ENCODE measurements around the gene ACOT7. TPM values are rescaled to one million over a fixed set of nuclear protein-coding genes. Genes with fewer than 3 reads are reported as not detected.

The ACOT7 gene
- total and polyA plus RNA-seq, 2 donors (not counting 1 experiment from before 2014, with no cell fraction given) = 4.2 to 4.6 TPM

DNA sequence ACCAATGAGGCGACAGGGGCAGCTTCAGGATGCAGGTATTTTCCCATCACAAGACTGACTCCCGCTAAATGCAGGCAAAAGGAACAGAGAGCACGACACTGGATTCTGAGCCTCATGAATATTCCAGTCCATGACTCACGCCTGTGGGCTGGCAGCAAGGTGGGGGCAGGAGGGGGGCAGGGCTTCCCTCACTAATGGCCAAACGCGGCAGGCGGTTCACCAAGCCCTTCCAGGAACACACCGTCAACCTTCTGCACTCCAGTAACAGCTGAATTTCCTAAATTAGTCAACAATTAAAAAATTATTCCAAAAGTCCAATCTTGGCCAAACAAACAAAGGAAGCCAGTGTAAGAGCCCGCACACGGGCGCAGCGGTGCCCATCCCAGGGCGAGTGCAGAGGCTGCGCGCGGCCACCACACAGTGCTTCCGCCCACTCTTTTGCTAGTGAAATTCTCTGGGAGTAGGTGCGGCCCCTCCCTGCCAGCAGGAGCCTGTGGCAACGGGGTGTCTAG lies 120.1 kb downstream of the ACOT7 start:
- Histone ChIP-seq H3K79me2 (ENCODE audit: control insufficient read depth, insufficient read depth, low read length) (no peaks in the 10 kb centered on the region), H3K4me3 (ENCODE audit: control extremely low read depth in 1 of 5, extremely low read depth in 1 of 5, insufficient read depth in 1 of 5, low read depth in 2 of 5, low read length in 4 of 5) (no peak overlapping the region), H2AFZ (ENCODE audit: insufficient read depth, low read depth, low read length, poor library complexity, severe bottlenecking) (no peak overlapping the region), H3K36me3 (replicated peaks in 1 of 2; ENCODE audit: control extremely low read depth in 1 of 2, control insufficient read depth in 1 of 2, extremely low read depth in 1 of 2, insufficient read depth in 2 of 2, low read length in 1 of 2) (no peaks in the 10 kb centered on the region), H3K27ac (ENCODE audit: low read length in 2 of 2) (no peak overlapping the region), H3K4me1 (ENCODE audit: control insufficient read depth in 2 of 2, insufficient read depth in 2 of 2, low read length in 2 of 2) (no peaks in the 10 kb centered on the region), H4K20me1 (ENCODE audit: control insufficient read depth, insufficient read depth, low read length, poor library complexity, severe bottlenecking) (no peaks in the 10 kb centered on the region), H3K9me3 (ENCODE audit: control extremely low read depth in 1 of 3, control insufficient read depth in 2 of 3, insufficient read depth in 1 of 3, low read length in 2 of 3) (no peaks in the 10 kb centered on the region), H3K9ac (ENCODE audit: low read length) (no peak overlapping the region), H3K4me2 (replicated peaks; ENCODE audit: low read depth, low read length, poor library complexity, severe bottlenecking) (no peak overlapping the region), H3K27me3 (replicated peaks in 1 of 4; ENCODE audit: control extremely low read depth in 1 of 4, control insufficient read depth in 3 of 4, insufficient read depth in 4 of 4, low read length in 3 of 4) (no peaks in the 10 kb centered on the region)
- TF ChIP-seq, protein P1, sequence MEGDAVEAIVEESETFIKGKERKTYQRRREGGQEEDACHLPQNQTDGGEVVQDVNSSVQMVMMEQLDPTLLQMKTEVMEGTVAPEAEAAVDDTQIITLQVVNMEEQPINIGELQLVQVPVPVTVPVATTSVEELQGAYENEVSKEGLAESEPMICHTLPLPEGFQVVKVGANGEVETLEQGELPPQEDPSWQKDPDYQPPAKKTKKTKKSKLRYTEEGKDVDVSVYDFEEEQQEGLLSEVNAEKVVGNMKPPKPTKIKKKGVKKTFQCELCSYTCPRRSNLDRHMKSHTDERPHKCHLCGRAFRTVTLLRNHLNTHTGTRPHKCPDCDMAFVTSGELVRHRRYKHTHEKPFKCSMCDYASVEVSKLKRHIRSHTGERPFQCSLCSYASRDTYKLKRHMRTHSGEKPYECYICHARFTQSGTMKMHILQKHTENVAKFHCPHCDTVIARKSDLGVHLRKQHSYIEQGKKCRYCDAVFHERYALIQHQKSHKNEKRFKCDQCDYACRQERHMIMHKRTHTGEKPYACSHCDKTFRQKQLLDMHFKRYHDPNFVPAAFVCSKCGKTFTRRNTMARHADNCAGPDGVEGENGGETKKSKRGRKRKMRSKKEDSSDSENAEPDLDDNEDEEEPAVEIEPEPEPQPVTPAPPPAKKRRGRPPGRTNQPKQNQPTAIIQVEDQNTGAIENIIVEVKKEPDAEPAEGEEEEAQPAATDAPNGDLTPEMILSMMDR (IDR thresholded peaks at IDR 0.05) = no peak
- TF ChIP-seq EZH2 (IDR thresholded peaks at IDR 0.05; ENCODE audit: borderline replicate concordance, insufficient read depth, low read depth, low read length, poor library complexity, severe bottlenecking) = no peak
- no peaks in the 10 kb centered on the region for H3K4me1 Mint-ChIP-seq
- WGBS (ENCODE audit: insufficient coverage) = 97% methylated on average over 13 of the region's 19 CpGs
- ATAC-seq (ENCODE audit: low read depth) (no peak), DNase-seq (no peak)
- intact Hi-C loops (cut with micrococcal nuclease) = no loop called here
- H3K4me3 Mint-ChIP-seq = no peak overlapping the region
- H3K27me3 Mint-ChIP-seq = no peaks in the 10 kb centered on the region
- no peak overlapping the region for H3K27ac Mint-ChIP-seq
- ChIA-PET POLR2A (no interaction called here), CTCF (no interaction called here)
- H3K9me3 Mint-ChIP-seq (ENCODE audit: insufficient read depth) = no peaks in the 10 kb centered on the region

DNA sequence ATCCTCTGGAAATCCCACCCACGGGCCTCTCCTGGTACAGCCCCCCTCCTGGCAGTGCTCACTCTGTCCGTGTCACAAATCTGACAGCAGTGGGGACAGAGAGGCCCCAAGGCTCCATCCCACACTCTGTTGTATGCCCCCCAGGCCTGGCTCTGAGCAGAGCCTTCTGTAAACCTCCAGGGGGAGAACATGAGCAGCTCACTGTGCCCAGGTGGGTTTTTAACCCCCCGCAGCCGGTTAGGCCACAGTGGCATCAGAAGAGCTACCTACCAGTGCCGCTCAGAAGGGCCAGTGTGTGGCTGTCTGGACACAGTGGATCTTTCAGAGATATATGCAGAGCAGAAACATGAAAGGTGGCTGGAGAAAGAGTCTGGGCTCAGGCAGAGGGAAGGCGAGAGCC lies 120.7 kb downstream of the ACOT7 start:
- H3K27ac ChIP-seq (ENCODE audit: low read length in 2 of 2) = no peak overlapping the region
- no peaks in the 10 kb centered on the region for H3K9me3 ChIP-seq (ENCODE audit: control extremely low read depth in 1 of 3, control insufficient read depth in 2 of 3, insufficient read depth in 1 of 3, low read length in 2 of 3)
- Mint-ChIP-seq H3K27me3 (no peaks in the 10 kb centered on the region), H3K4me3 (no peak overlapping the region), H3K4me1 (no peaks in the 10 kb centered on the region), H3K9me3 (ENCODE audit: insufficient read depth) (no peaks in the 10 kb centered on the region), H3K27ac (no peak overlapping the region)
- H3K4me1 ChIP-seq (ENCODE audit: control insufficient read depth in 2 of 2, insufficient read depth in 2 of 2, low read length in 2 of 2) = no peaks in the 10 kb centered on the region
- H3K9ac ChIP-seq (ENCODE audit: low read length) = no peak overlapping the region
- 92% methylated on average over 6 of the region's 6 CpGs for WGBS (ENCODE audit: insufficient coverage)
- H2AFZ ChIP-seq (ENCODE audit: insufficient read depth, low read depth, low read length, poor library complexity, severe bottlenecking) = no peak overlapping the region
- no peak for TF ChIP-seq EZH2 (IDR thresholded peaks at IDR 0.05; ENCODE audit: borderline replicate concordance, insufficient read depth, low read depth, low read length, poor library complexity, severe bottlenecking)
- TF ChIP-seq, protein P1 (IDR thresholded peaks at IDR 0.05) = no peak
- ATAC-seq (ENCODE audit: low read depth) = no peak
- H3K79me2 ChIP-seq (ENCODE audit: control insufficient read depth, insufficient read depth, low read length) = no peaks in the 10 kb centered on the region
- no peak overlapping the region for H3K4me2 ChIP-seq (replicated peaks; ENCODE audit: low read depth, low read length, poor library complexity, severe bottlenecking)
- H3K4me3 ChIP-seq (ENCODE audit: control extremely low read depth in 1 of 5, extremely low read depth in 1 of 5, insufficient read depth in 1 of 5, low read depth in 2 of 5, low read length in 4 of 5) = no peak overlapping the region
- no peaks in the 10 kb centered on the region for H3K36me3 ChIP-seq (replicated peaks in 1 of 2; ENCODE audit: control extremely low read depth in 1 of 2, control insufficient read depth in 1 of 2, extremely low read depth in 1 of 2, insufficient read depth in 2 of 2, low read length in 1 of 2)
- no peaks in the 10 kb centered on the region for H3K27me3 ChIP-seq (replicated peaks in 1 of 4; ENCODE audit: control extremely low read depth in 1 of 4, control insufficient read depth in 3 of 4, insufficient read depth in 4 of 4, low read length in 3 of 4)
- CTCF ChIA-PET = no interaction called here
- POLR2A ChIA-PET = no interaction called here
- no peak for DNase-seq
- intact Hi-C loops (cut with micrococcal nuclease) = no loop called here
- H4K20me1 ChIP-seq (ENCODE audit: control insufficient read depth, insufficient read depth, low read length, poor library complexity, severe bottlenecking) = no peaks in the 10 kb centered on the region
